ENCODE measurements around the gene IWS1. TPM values are rescaled to one million over a fixed set of nuclear protein-coding genes. Genes with fewer than 3 reads are reported as not detected.
"Not testable (repeated sequence)": the region's sequence is repeated elsewhere in the genome, so short reads cannot be mapped to it uniquely, and the experiment has no call there.

The IWS1 gene
- total RNA-seq, 1 donor from 2014 or later, result 43.5 TPM

DNA sequence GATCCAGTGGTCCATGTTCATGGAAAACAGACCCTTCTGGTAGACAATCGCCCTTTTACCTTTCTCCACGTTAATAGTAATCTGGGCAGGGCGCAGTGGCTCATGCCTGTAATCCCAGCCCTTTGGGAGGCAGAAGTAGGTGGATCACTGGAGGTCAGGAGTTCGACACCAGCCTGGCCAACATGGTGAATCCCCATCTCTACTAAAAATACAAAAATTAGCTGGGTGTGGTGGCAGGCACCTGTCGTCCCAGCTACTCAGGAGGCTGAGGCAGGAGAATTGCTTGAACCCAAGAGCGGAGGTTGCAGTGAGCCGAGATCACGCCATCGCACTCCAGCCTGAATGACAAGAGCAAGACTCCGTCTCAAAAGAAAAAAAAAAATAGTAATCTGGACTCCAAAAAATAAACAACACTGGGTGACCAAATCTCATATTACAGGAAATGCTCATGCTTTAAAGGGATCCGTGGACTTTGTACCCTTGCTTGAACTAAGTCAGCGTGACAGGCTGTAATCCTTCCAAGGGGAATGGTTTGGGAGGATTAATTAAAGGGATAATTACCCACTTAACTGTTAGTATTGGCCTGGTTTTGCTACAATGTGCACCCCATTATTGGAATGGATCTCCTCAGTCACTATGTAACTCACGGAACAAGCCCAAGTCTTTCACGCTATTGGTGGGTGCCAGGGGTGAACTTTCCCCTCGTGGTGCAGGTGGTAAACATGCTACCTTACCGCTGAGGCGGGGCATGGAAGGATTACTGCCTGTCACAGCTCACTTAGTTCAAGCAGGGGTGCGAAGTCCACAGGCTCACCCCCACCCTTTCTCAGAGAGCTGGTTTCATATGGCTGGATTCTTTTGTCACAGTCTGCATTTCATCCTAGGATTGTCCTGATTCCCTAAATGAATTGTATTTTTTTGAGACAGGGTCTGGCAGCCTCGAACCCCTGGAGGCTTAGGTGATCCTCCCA, 71.4 kb downstream of the IWS1 start:
- no peak for DNase-seq (ENCODE audit: low spot score)

GRCh38 chr2:127453392-127454171, 72.7 kb downstream of the IWS1 start:
- no peak for DNase-seq (ENCODE audit: low spot score)

DNA sequence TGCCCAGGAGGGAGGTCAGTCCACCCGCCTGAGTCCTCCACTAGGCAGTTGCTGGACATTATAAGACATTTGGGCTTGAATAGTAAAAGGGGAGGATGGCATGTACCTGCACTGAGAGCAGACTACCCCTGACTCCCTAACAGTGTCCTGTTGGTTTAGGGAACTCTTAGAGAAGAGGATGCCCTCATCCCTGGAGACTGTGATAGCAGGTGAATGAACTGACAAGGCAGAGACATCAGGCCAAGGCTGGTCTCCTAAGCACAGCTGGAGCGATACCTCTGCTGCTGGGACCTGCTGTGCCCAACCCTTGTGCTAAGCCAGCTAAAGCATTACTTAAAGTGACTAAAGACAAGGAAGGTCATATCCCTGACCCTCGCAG, 73.3 kb downstream of the IWS1 start:
- no peak for DNase-seq (ENCODE audit: low spot score)

DNA sequence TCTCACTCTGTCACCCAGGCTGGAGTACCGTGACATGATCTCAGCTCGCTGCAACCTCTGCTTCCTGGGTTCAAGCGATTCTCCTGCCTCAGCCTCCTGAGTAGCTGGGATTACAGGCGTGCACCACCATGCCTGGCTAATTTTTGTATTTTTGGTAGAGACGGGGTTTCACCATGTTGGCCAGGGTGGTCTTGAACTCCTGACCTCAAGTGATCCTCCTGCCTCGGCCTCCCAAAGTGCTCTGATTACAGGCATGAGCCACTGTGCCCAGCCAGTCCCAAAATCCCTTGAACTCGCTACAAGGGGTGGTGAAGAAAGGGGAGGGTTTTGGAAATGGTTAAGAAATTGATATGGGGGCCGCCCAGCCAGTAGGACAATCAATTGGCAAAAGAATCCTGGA, 73.9 kb downstream of the IWS1 start:
- DNase-seq (ENCODE audit: low spot score), result not testable (repeated sequence)

GRCh38 chr2:127451981-127452380, 74.3 kb downstream of the IWS1 start:
- DNase-seq (ENCODE audit: low spot score), result no peak

GRCh38 chr2:127449898-127450297, 76.4 kb downstream of the IWS1 start:
- DNase-seq (ENCODE audit: low spot score), result no peak

DNA sequence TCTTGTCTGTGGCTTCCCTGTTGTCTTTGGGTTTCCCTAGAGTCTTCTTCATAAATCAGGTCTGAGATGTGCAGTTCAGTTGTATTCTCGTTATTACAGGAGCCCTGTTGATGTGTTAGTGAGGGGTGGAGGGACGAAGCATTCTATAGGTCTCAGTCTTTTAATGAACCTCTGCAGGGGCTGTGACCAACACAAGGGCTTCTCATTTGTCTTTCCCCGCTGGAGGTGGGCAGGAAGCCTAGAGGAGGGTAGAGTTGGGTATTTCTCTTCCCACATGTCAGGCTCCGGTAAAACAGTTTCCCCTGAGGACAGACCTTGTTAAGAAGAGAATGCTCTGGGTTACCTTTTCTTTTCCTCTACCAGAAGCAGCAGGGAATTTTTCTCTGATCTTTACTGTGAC, 76.9 kb downstream of the IWS1 start:
- no peak for DNase-seq (ENCODE audit: low spot score)

DNA sequence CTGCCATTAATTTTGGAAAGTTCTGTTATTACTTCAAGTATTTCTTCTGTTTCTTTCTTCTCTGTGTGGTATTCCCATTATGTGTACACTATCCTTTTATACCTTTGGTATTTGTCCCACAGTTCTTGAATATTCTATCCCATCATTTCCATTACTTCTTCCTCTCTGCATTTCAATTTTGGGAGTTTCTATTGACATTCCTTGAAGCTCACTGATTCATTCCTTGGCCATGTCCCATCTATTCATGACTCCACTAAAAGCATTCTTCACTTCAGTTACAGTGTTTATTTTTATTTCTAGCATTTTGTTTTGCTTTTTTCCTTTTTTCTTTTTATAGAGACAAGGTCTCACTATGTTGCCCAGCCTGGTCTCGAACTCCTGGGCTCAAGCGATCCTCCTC, 77.8 kb downstream of the IWS1 start:
- DNase-seq (ENCODE audit: low spot score), result no peak

GRCh38 chr2:127439343-127439742, 86.9 kb downstream of the IWS1 start:
- no peak for DNase-seq (ENCODE audit: low spot score)

- DNase-seq (ENCODE audit: low spot score), result no peak
Measured at GRCh38 chr2:127437781-127438726, 88.2 kb downstream of the IWS1 start.

- no peak for DNase-seq (ENCODE audit: low spot score)
Measured at GRCh38 chr2:127437056-127437455, 89.2 kb downstream of the IWS1 start.

- no peak for DNase-seq (ENCODE audit: low spot score)
Measured at GRCh38 chr2:127434515-127434914, 91.8 kb downstream of the IWS1 start.

DNA sequence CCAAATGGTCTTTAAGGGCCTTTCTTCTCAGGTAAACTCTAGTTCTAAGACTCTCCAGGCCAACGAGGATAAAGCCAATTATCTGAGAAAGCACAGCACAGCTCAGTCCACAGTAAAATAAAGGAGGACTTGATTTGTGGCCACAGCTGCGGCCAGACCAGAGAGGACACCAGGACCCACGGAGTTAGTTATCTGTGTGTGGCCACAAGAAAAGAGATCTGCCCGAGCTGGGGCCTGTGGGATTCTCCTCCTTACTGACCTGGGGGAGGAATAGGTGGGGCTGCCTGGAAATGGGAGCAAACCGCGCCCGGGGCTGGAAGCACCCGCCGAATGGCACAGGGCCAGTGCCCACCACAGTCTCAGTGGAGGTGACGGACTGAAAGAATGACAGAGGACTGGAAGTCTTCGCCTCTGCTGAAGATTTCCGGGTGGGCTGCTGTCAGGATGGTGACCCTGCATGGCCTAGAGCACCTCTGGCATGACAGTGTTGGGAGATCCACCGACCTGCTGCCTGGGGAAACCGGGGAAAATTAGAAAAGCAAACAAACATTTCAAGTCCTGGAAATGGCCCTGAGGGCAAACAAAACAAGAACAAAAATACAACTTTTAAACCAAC, 94.8 kb downstream of the IWS1 start:
- DNase-seq (ENCODE audit: low spot score), result peak; percentile 40

Other genes starting within 250 kb of the IWS1 start
- 44.5 TPM for gene ERCC3, start 232.3 kb downstream of the IWS1 start, total RNA-seq
- 73.2 TPM for gene MAP3K2, start 138.5 kb downstream of the IWS1 start, total RNA-seq
- gene PROC, start 108.1 kb downstream of the IWS1 start, total RNA-seq, result not detected
- 0.78 TPM for gene MYO7B, start 9.2 kb upstream of the IWS1 start, total RNA-seq
- gene GPR17, start 119.7 kb upstream of the IWS1 start, total RNA-seq, result not detected
- 112 TPM for gene LIMS2, start 149.0 kb upstream of the IWS1 start, total RNA-seq
- gene SFT2D3, start 175.0 kb upstream of the IWS1 start, total RNA-seq, result 7.3 TPM